Measurements from ENCODE around the gene CYP2D6. TPM values are rescaled to one million over a fixed set of nuclear protein-coding genes. Genes with fewer than 3 reads are reported as not detected.
A peak's percentile ranks its signal among the peaks of the same experiment; 100 is the strongest.
"Not testable (repeated sequence)": the region's sequence is repeated elsewhere in the genome, so short reads cannot be mapped to it uniquely, and the experiment has no call there.

Gene CYP2D6
- total and polyA plus RNA-seq, 4 donors: 23.8 to 486 (median 205) TPM

GRCh38 chr22:42135688-42136087, 5.1 kb upstream of the CYP2D6 start:
- H3K4me1 ChIP-seq (ENCODE audit: control insufficient read depth in 4 of 4, insufficient read depth in 4 of 4, low read length in 3 of 4): peaks cover 9 to 32% (median 21%) of the 10 kb centered on the region in 4 donors
- not testable (repeated sequence) for H3K27me3 ChIP-seq (ENCODE audit: control insufficient read depth in 4 of 4, insufficient read depth in 4 of 4, low read length in 3 of 4); DNase-seq (ENCODE audit: low spot score); H3K9ac ChIP-seq (ENCODE audit: low read depth in 1 of 2, low read length in 2 of 2); H3K4me3 ChIP-seq (ENCODE audit: low read depth in 1 of 3, low read length in 3 of 3); H3K9me3 ChIP-seq (ENCODE audit: control insufficient read depth in 4 of 4, low read length in 3 of 4); H3K27ac ChIP-seq (ENCODE audit: low read depth in 1 of 2, low read length in 2 of 2); H3K36me3 ChIP-seq (ENCODE audit: control insufficient read depth in 4 of 4, insufficient read depth in 3 of 4, low read depth in 1 of 4, low read length in 3 of 4)
- no CpG with 5 or more reads among the region's 4 CpGs for WGBS

- H3K4me1 ChIP-seq (ENCODE audit: control insufficient read depth in 4 of 4, insufficient read depth in 4 of 4, low read length in 3 of 4): peaks cover 9 to 32% (median 23%) of the 10 kb centered on the region in 4 donors
- no peaks in the 10 kb centered on the region for H3K9me3 ChIP-seq (ENCODE audit: control insufficient read depth in 4 of 4, low read length in 3 of 4)
- no peak overlapping the region for H3K4me3 ChIP-seq (ENCODE audit: low read depth in 1 of 3, low read length in 3 of 3)
- H3K36me3 ChIP-seq (ENCODE audit: control insufficient read depth in 4 of 4, insufficient read depth in 3 of 4, low read depth in 1 of 4, low read length in 3 of 4): peaks cover 0 to 6% (median 3%) of the 10 kb centered on the region in 4 donors
- TF ChIP-seq ZBTB33 (IDR thresholded peaks at IDR 0.05): no peak
- TF ChIP-seq REST (IDR thresholded peaks at IDR 0.05): no peak
- no peak for TF ChIP-seq NR2F2 (IDR thresholded peaks at IDR 0.05)
- no peak for TF ChIP-seq YY1 (IDR thresholded peaks at IDR 0.05)
- H3K27me3 ChIP-seq (ENCODE audit: control insufficient read depth in 4 of 4, insufficient read depth in 4 of 4, low read length in 3 of 4): no peaks in the 10 kb centered on the region
- H3K27ac ChIP-seq (ENCODE audit: low read depth in 1 of 2, low read length in 2 of 2): no peak overlapping the region
- H3K9ac ChIP-seq (ENCODE audit: low read depth in 1 of 2, low read length in 2 of 2): no peak overlapping the region
- 89% methylated on average over 24 of the region's 24 CpGs for WGBS
- no peak for DNase-seq (ENCODE audit: low spot score)
Measured at GRCh38 chr22:42134100-42135020, 3.8 kb upstream of the CYP2D6 start.

- H3K9me3 ChIP-seq (ENCODE audit: control insufficient read depth in 4 of 4, low read length in 3 of 4): no peaks in the 10 kb centered on the region
- H3K4me3 ChIP-seq (ENCODE audit: low read depth in 1 of 3, low read length in 3 of 3): no peak overlapping the region
- no peak for DNase-seq (ENCODE audit: low spot score)
- TF ChIP-seq ATF3 (IDR thresholded peaks at IDR 0.05): no peak
- no peak for TF ChIP-seq NR2F2 (IDR thresholded peaks at IDR 0.05)
- TF ChIP-seq TAF1 (conservative IDR thresholded peaks at IDR 0.05): no peak
- TF ChIP-seq CTCF (IDR thresholded peaks at IDR 0.05; ENCODE audit: low read depth, low read length, missing input control): no peak
- no peak for TF ChIP-seq ZBTB33 (IDR thresholded peaks at IDR 0.05)
- TF ChIP-seq RXRA (IDR thresholded peaks at IDR 0.05): no peak
- TF ChIP-seq SP1 (IDR thresholded peaks at IDR 0.05): no peak
- no peak for TF ChIP-seq REST (IDR thresholded peaks at IDR 0.05)
- no peak for TF ChIP-seq RAD21 (IDR thresholded peaks at IDR 0.05)
- H3K27ac ChIP-seq (ENCODE audit: low read depth in 1 of 2, low read length in 2 of 2): peak overlapping the region in 1 of 2 donors; percentile 29
- peaks cover under 1 to 5% (median 4%) of the 10 kb centered on the region in 4 donors for H3K36me3 ChIP-seq (ENCODE audit: control insufficient read depth in 4 of 4, insufficient read depth in 3 of 4, low read depth in 1 of 4, low read length in 3 of 4)
- no peaks in the 10 kb centered on the region for H3K27me3 ChIP-seq (ENCODE audit: control insufficient read depth in 4 of 4, insufficient read depth in 4 of 4, low read length in 3 of 4)
- WGBS: 86% methylated on average over 13 of the region's 13 CpGs
- no peak overlapping the region for H3K9ac ChIP-seq (ENCODE audit: low read depth in 1 of 2, low read length in 2 of 2)
- peaks cover 15 to 34% (median 25%) of the 10 kb centered on the region in 4 donors for H3K4me1 ChIP-seq (ENCODE audit: control insufficient read depth in 4 of 4, insufficient read depth in 4 of 4, low read length in 3 of 4)
Measured at GRCh38 chr22:42132457-42132856, 1.8 kb upstream of the CYP2D6 start.
